Testis (tissue), 3 donors: Measurements from ENCODE around the gene BMP7. TPM values are rescaled to one million over a fixed set of nuclear protein-coding genes. Genes with fewer than 3 reads are reported as not detected.

ENCODE experiments used
- DNase-seq: peaks from one replicate; pipeline ENCODE4 v3.0.0-alpha.2; 2019
- H3K27ac ChIP-seq, 2 donors: fragments of 200-600 bp; sonication (generic); one replicate each; pipeline ENCODE4 v1.5.1; 2019
- H3K27me3 ChIP-seq: fragments of 200-600 bp; sonication (generic); one replicate; pipeline ENCODE4 v1.5.1; 2019
- H3K36me3 ChIP-seq: fragments of 200-600 bp; sonication (generic); one replicate; pipeline ENCODE4 v1.5.1; 2017; ENCODE audit warnings: low read depth; ENCODE audit errors: missing control alignments
- H3K4me1 ChIP-seq: fragments of 200-600 bp; sonication (generic); one replicate; pipeline ENCODE4 v1.5.1; 2019
- H3K4me3 ChIP-seq, 2 donors: fragments of 200-600 bp; sonication (generic); one replicate each; pipeline ENCODE4 v1.5.1; 2017 to 2019
- H3K9me3 ChIP-seq: fragments of 200-600 bp; sonication (generic); one replicate; pipeline ENCODE4 v1.5.1; 2017
- CTCF ChIP-seq, 3 experiments: fragments of 450-650 bp in 2 of 3; fragments of 200-600 bp in 1 of 3; sonication (generic) in 1 of 3; IDR thresholded peaks; one replicate each; pipeline ENCODE4 v1.5.1; 2016 to 2019; ENCODE audit warnings: antibody characterized with exemption in 3 of 3, mild to moderate bottlenecking in 2 of 3, moderate library complexity in 1 of 3
- POLR2A ChIP-seq: fragments of 450-650 bp; IDR thresholded peaks from one replicate; pipeline ENCODE4 v1.6.1; 2017; ENCODE audit warnings: antibody characterized with exemption, mild to moderate bottlenecking, moderate library complexity
- WGBS, 2 donors: methylation state at CpG; one replicate each; pipeline ENCODE4 v1.1.5; 2018; 5-methylcytosine and 5-hydroxymethylcytosine counted together
- intact Hi-C: fragments of 100-400 bp; cut with DNase I; formaldehyde crosslinking; loops from one replicate; pipeline ENCODE4 v1.15.1; 2023; ENCODE audit warnings: low total_unique reads
- polyA plus RNA-seq: library from polyadenylated mRNA; stranded (reverse); fragments of 350-450 nt; fragmentation: Illumina TruSeq; extraction: RNeasy Lipid Tissue Mini Kit (QIAGEN cat#74804); gene quantifications from one replicate; pipeline ENCODE4 v1.2.3, GENCODE V29; 2014; ENCODE audit warnings: low read depth, low replicate concordance; ENCODE audit not compliant: insufficient read depth
- total RNA-seq, 2 donors: library from RNA; depleted of rRNA; stranded (reverse); fragments of >200 nt; gene quantifications; one replicate each; pipeline ENCODE4 v1.2.3, GENCODE V29; 2016

The BMP7 gene
- total and polyA plus RNA-seq, 3 donors from 2014 or later, result 2.4 to 7.1 (median 3.3) TPM

DNA sequence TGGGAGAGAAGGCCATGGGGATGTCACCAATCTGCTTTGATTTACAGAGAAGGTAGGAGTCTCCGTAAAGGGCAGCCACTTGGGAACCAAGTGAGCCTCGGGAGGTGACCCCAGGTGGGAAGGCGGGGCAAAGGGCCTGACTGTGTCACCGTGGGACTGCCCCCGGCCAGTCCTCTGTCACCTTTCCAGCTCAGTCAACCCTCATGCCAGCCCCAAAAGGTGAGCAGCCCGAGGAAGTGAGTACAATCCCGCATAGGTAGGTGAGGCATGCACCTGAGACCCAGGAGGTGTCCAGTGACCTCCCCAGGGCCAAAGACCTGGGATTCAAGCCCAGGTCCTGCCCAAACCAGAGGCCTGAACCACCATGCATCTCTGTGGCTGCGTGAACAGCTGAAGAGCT lies 36.2 kb downstream of the BMP7 start:
- intact Hi-C loops, result no loop called here
- no peak for TF ChIP-seq CTCF (IDR thresholded peaks at IDR 0.05)
- no peak for TF ChIP-seq POLR2A
- 86% methylated on average over 8 of the region's 8 CpGs for WGBS, 2 donors

GRCh38 chr20:57229490-57229889 lies 37.0 kb downstream of the BMP7 start:
- no peak for DNase-seq
- Histone ChIP-seq H3K36me3 (no peaks in the 10 kb centered on the region), H3K27ac (no peak overlapping the region), H3K9me3 (no peaks in the 10 kb centered on the region), H3K27me3 (no peaks in the 10 kb centered on the region), H3K4me1 (peaks cover 6% of the 10 kb centered on the region), H3K4me3 (no peak overlapping the region)
- no peak for TF ChIP-seq POLR2A
- no peak for TF ChIP-seq CTCF (IDR thresholded peaks at IDR 0.05)
- WGBS, 2 donors, result 64 to 69% methylated on average over 4 of the region's 4 CpGs
- intact Hi-C loops, result no loop called here

More for the DNA sequence above, 36.2 kb downstream of the BMP7 start:
- Histone ChIP-seq H3K27me3 (no peaks in the 10 kb centered on the region), H3K36me3 (no peaks in the 10 kb centered on the region), H3K27ac (no peak overlapping the region), H3K4me3 (no peak overlapping the region), H3K4me1 (no peaks in the 10 kb centered on the region), H3K9me3 (no peaks in the 10 kb centered on the region)
- no peak for DNase-seq

DNA sequence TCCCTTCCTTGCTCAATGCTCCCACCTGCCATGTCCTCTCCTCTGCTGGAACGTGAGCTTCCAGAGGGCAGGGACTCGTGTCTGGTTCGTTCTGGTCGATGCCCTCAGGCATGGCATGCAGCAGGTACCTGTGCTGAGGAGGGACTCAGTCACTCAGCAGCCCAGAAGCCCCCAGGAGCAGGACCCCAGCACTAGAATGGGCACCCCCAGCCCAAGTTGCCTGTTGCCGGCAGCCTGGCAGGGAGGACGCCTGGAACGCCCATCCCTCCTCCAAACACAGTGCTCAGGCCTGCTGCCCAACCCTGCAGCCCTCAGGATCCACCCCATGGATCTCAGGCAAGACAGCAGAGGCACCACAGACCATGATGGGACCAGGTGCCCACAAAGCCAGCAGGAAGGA lies 40.6 kb downstream of the BMP7 start:
- no peaks in the 10 kb centered on the region for H3K36me3 ChIP-seq
- no peak overlapping the region for H3K27ac ChIP-seq
- 75 to 86% methylated on average over 7 of the region's 7 CpGs for WGBS, 2 donors
- no peak for DNase-seq
- no peaks in the 10 kb centered on the region for H3K27me3 ChIP-seq
- intact Hi-C loops, result no loop called here
- H3K4me1 ChIP-seq, result peaks cover 19% of the 10 kb centered on the region
- TF ChIP-seq POLR2A (no peak), CTCF (IDR thresholded peaks at IDR 0.05) (no peak)
- no peak overlapping the region for H3K4me3 ChIP-seq
- no peaks in the 10 kb centered on the region for H3K9me3 ChIP-seq

GRCh38 chr20:57225197-57225733 lies 41.2 kb downstream of the BMP7 start:
- peaks cover 19% of the 10 kb centered on the region for H3K4me1 ChIP-seq
- no peaks in the 10 kb centered on the region for H3K27me3 ChIP-seq
- no peaks in the 10 kb centered on the region for H3K36me3 ChIP-seq
- H3K9me3 ChIP-seq, result no peaks in the 10 kb centered on the region
- no peak overlapping the region for H3K27ac ChIP-seq
- DNase-seq, result no peak
- intact Hi-C loops, result no loop called here
- no peak overlapping the region for H3K4me3 ChIP-seq
- WGBS, 2 donors, result 77 to 83% methylated on average over 4 of the region's 4 CpGs
- TF ChIP-seq POLR2A, result no peak
- TF ChIP-seq CTCF (IDR thresholded peaks at IDR 0.05), result no peak

DNA sequence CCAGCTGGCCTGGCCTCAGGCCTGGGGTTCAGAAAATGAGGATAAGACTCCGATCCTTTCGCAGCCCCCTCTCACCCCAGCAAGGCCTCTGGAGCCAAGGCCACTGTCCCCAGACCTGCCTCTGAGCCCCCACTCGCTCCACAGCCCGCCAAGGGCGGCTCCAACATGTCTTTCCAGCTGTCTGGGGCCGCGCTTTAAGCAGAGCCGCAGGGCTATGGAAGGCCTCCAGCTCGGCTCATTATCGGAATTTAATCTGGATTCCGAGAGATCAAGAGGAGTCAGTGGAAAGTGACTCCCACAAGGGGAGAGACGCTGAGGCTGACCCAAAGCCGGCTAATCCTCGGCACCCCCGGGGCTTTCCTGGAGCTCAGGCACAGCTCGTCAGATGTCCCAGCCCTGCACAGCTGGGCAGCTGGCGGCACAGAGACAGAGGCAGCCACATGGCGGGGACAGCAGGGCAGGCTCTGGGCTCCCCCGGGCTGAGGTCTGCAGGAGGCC lies 41.8 kb downstream of the BMP7 start:
- Histone ChIP-seq H3K9me3 (no peaks in the 10 kb centered on the region), H3K4me1 (peaks cover 19% of the 10 kb centered on the region), H3K27ac (no peak overlapping the region), H3K27me3 (no peaks in the 10 kb centered on the region), H3K36me3 (no peaks in the 10 kb centered on the region), H3K4me3 (no peak overlapping the region)
- TF ChIP-seq CTCF (IDR thresholded peaks at IDR 0.05) (no peak), POLR2A (no peak)
- 43 to 54% methylated on average over 18 to 19 of the region's 19 CpGs for WGBS, 2 donors
- no peak for DNase-seq
- intact Hi-C loops, result no loop called here
